H1 (cell line): ENCODE measurements around the gene IL24. TPM values are rescaled to one million over a fixed set of nuclear protein-coding genes. Genes with fewer than 3 reads are reported as not detected.

Source experiments
- CTCF ChIA-PET: fragments of 300-600 bp; sonication (Branson Sonifier 250); formaldehyde crosslinking; loops from one replicate; lab custom pipeline; 2021; ENCODE audit not compliant: partially characterized antibody; lab: Charles Lee
- POLR2A ChIA-PET: fragments of 300-600 bp; sonication (Branson Sonifier 250); formaldehyde crosslinking; loops from one replicate; lab custom pipeline; 2021; ENCODE audit warnings: inconsistent platforms; ENCODE audit not compliant: partially characterized antibody; lab: Charles Lee
- DNase-seq, 2 experiments: peaks; one replicate each; pipeline versions ENCODE4 v3.0.0 to v3.0.0-alpha.2; 2010 to 2022; ENCODE audit warnings: low spot score in 2 of 2, low read depth in 1 of 2, mixed read lengths in 1 of 2
- FAIRE-seq: peaks from 2 replicates; lab custom pipeline; 2011; peaks lifted over from hg19 to GRCh38; lab: Jason Lieb, UNC
- H2AFZ ChIP-seq: 2 replicates; pipeline ENCODE4 v1.8.1; 2012; ENCODE audit warnings: low read length, inconsistent platforms
- H2AK5ac ChIP-seq: 2 replicates; pipeline ENCODE4 v1.6.1; 2013; ENCODE audit warnings: low read depth, low read length
- H2BK120ac ChIP-seq: replicated peaks from 2 replicates; pipeline ENCODE3; 2013; ENCODE audit warnings: low read depth, low read length, inconsistent platforms
- H2BK12ac ChIP-seq: 2 replicates; pipeline ENCODE4 v1.6.1; 2013; ENCODE audit warnings: low read depth, low read length
- H2BK15ac ChIP-seq: 2 replicates; pipeline ENCODE4 v1.6.1; 2013; ENCODE audit warnings: low read length
- H2BK20ac ChIP-seq: 2 replicates; pipeline ENCODE4 v1.6.1; 2013; ENCODE audit warnings: low read length
- H2BK5ac ChIP-seq: 2 replicates; pipeline ENCODE4 v1.6.1; 2013; ENCODE audit warnings: low read depth, low read length
- H3K14ac ChIP-seq: 2 replicates; pipeline ENCODE4 v1.6.1; 2013; ENCODE audit warnings: inconsistent platforms; ENCODE audit not compliant: insufficient read length
- H3K18ac ChIP-seq: 2 replicates; pipeline ENCODE4 v1.6.1; 2013; ENCODE audit warnings: low read length; ENCODE audit errors: extremely low read depth
- H3K23ac ChIP-seq: 2 replicates; pipeline ENCODE4 v1.6.1; 2013; ENCODE audit warnings: inconsistent platforms; ENCODE audit not compliant: insufficient read length
- H3K23me2 ChIP-seq: 2 replicates; pipeline ENCODE4 v1.6.1; 2013; ENCODE audit warnings: low read depth, low read length
- H3K27ac ChIP-seq: 2 replicates; pipeline ENCODE4 v1.6.1; 2011; ENCODE audit warnings: low read depth, low read length, inconsistent platforms
- H3K27me3 ChIP-seq, 4 experiments: replicated peaks in 1 of 4; 1 replicate in 1 of 4; 2 replicates in 3 of 4; pipeline versions ENCODE4 v1.6.1 to v1.8.1; 2011 to 2013; ENCODE audit warnings: low read length in 3 of 4, mild to moderate bottlenecking in 3 of 4, inconsistent platforms in 2 of 4, mixed read lengths in 2 of 4, moderate library complexity in 1 of 4; ENCODE audit not compliant: control insufficient read depth in 3 of 4, insufficient read depth in 3 of 4; ENCODE audit errors: extremely low read depth in 1 of 4
- H3K36me3 ChIP-seq, 4 experiments: 2 replicates each; pipeline versions ENCODE4 v1.6.1 to v1.8.1; 2011 to 2013; ENCODE audit warnings: mild to moderate bottlenecking in 4 of 4, low read length in 3 of 4, moderate library complexity in 2 of 4, control low read depth in 1 of 4, inconsistent platforms in 1 of 4; ENCODE audit not compliant: insufficient read depth in 4 of 4, control insufficient read depth in 2 of 4
- H3K4ac ChIP-seq: replicated peaks from 2 replicates; pipeline ENCODE3; 2013; ENCODE audit warnings: low read length, low read depth, mixed read lengths, inconsistent platforms; ENCODE audit not compliant: insufficient read length
- H3K4me1 ChIP-seq, 4 experiments: replicated peaks in 1 of 4; 1 replicate in 1 of 4; 2 replicates in 3 of 4; pipeline versions ENCODE4 v1.6.1 to v1.8.1; 2011 to 2013; ENCODE audit warnings: low read length in 3 of 4, inconsistent platforms in 2 of 4, mixed read lengths in 1 of 4; ENCODE audit not compliant: insufficient read depth in 4 of 4, control insufficient read depth in 3 of 4
- H3K4me2 ChIP-seq, 2 experiments: 2 replicates each; pipeline versions ENCODE4 v1.6.1 to v1.8.1; 2011 to 2013; ENCODE audit warnings: low read depth in 2 of 2, low read length in 2 of 2, control low read depth in 1 of 2, inconsistent platforms in 1 of 2, mild to moderate bottlenecking in 1 of 2; ENCODE audit not compliant: insufficient read depth in 1 of 2
- H3K4me3 ChIP-seq, 4 experiments: fragments of 200-600, 300-600 bp in 1 of 4; sonication (generic), shearing (Covaris generic), sonication (Bioruptor Twin) in 1 of 4; 2 replicates each; pipeline versions ENCODE4 v1.5.1 to v1.8.1; 2011 to 2016; ENCODE audit warnings: low read length in 4 of 4, low read depth in 3 of 4, control low read depth in 2 of 4, inconsistent platforms in 2 of 4, mild to moderate bottlenecking in 2 of 4, mixed read lengths in 1 of 4, moderate library complexity in 1 of 4; ENCODE audit not compliant: insufficient read depth in 2 of 4; ENCODE audit errors: extremely low read depth in 1 of 4
- H3K56ac ChIP-seq: replicated peaks from 2 replicates; pipeline ENCODE3; 2013; ENCODE audit warnings: low read depth, mild to moderate bottlenecking, mixed read lengths, low read length, inconsistent platforms; ENCODE audit not compliant: insufficient read length
- H3K79me1 ChIP-seq: 2 replicates; pipeline ENCODE4 v1.6.1; 2013; ENCODE audit warnings: low read depth, low read length, control low read depth
- H3K79me2 ChIP-seq, 2 experiments: 2 replicates each; pipeline versions ENCODE4 v1.6.1 to v1.8.1; 2012 to 2013; ENCODE audit warnings: low read length in 2 of 2, mild to moderate bottlenecking in 2 of 2, inconsistent platforms in 1 of 2; ENCODE audit not compliant: insufficient read depth in 2 of 2, control insufficient read depth in 1 of 2
- H3K9ac ChIP-seq, 4 experiments: replicated peaks in 1 of 4; 1 replicate in 1 of 4; 2 replicates in 3 of 4; pipeline versions ENCODE4 v1.6.1 to v1.8.1; 2011 to 2013; ENCODE audit warnings: low read depth in 3 of 4, low read length in 3 of 4, control low read depth in 2 of 4, mild to moderate bottlenecking in 2 of 4, moderate library complexity in 2 of 4, inconsistent platforms in 1 of 4; ENCODE audit errors: extremely low read depth in 1 of 4
- H3K9me3 ChIP-seq, 2 experiments: 2 replicates each; pipeline versions ENCODE4 v1.6.1 to v1.8.1; 2012 to 2013; ENCODE audit warnings: mild to moderate bottlenecking in 2 of 2, moderate library complexity in 2 of 2, control low read depth in 1 of 2, inconsistent platforms in 1 of 2, low read depth in 1 of 2, low read length in 1 of 2, mixed read lengths in 1 of 2; ENCODE audit not compliant: insufficient read depth in 2 of 2
- H4K20me1 ChIP-seq, 2 experiments: replicated peaks in 1 of 2; 2 replicates each; pipeline versions ENCODE3 to v1.8.1; 2011 to 2013; ENCODE audit warnings: inconsistent platforms in 2 of 2, low read length in 2 of 2, mild to moderate bottlenecking in 1 of 2; ENCODE audit not compliant: insufficient read depth in 2 of 2, control insufficient read depth in 1 of 2
- H4K5ac ChIP-seq: 2 replicates; pipeline ENCODE4 v1.6.1; 2013; ENCODE audit warnings: low read length, low read depth, mixed read lengths, inconsistent platforms; ENCODE audit not compliant: insufficient read length
- H4K8ac ChIP-seq: 2 replicates; pipeline ENCODE4 v1.8.0; 2013; ENCODE audit warnings: mild to moderate bottlenecking, moderate library complexity, low read length, inconsistent platforms; ENCODE audit not compliant: insufficient read depth; ENCODE audit errors: extremely low read depth
- H4K91ac ChIP-seq: replicated peaks from 2 replicates; pipeline ENCODE3; 2013; ENCODE audit warnings: low read length, mixed read lengths, inconsistent platforms; ENCODE audit not compliant: insufficient read length
- CBX8 ChIP-seq: fragments of 300-800, 300-1000 bp; sonication (generic); IDR thresholded peaks from 2 replicates; pipeline ENCODE4 v1.7.1; 2016; ENCODE audit warnings: low read depth, low read length, borderline replicate concordance
- POLR2AphosphoS5 ChIP-seq: IDR thresholded peaks from 2 replicates; pipeline ENCODE4 v1.6.1; 2011; ENCODE audit warnings: low read depth, low read length
- RBBP5 ChIP-seq: IDR thresholded peaks from 2 replicates; pipeline ENCODE4 v1.7.1; 2012; ENCODE audit warnings: low read depth, mild to moderate bottlenecking, inconsistent platforms, low read length, moderate library complexity, borderline replicate concordance
- SIX5 ChIP-seq: IDR thresholded peaks from 2 replicates; pipeline ENCODE4 v1.6.1; 2011; ENCODE audit warnings: mild to moderate bottlenecking, low read depth, low read length
- WGBS, 2 experiments: shearing (Covaris generic) in 1 of 2; methylation state at CpG; one replicate each; pipeline versions ENCODE4 v1.1.6 to v1.1.7; 2013 to 2015; ENCODE audit warnings: low lambda C conversion rate in 2 of 2, mixed read lengths in 2 of 2, inconsistent platforms in 1 of 2, low coverage in 1 of 2, missing lambda C conversion rate in 1 of 2; ENCODE audit not compliant: insufficient replicate concordance in 2 of 2, insufficient coverage in 1 of 2, insufficient read length in 1 of 2; ENCODE audit errors: extremely low coverage in 1 of 2, missing lambda C conversion rate in 1 of 2; 5-methylcytosine and 5-hydroxymethylcytosine counted together
- polyA plus RNA-seq, 7 experiments: library from polyadenylated mRNA; depleted of rRNA in 3 of 7; stranded (reverse) in 5 of 7; unstranded in 2 of 7; fragments of >200 nt in 5 of 7; fragments of 200-250 nt in 2 of 7; gene quantifications; 1 replicate in 5 of 7; 2 replicates in 1 of 7; 4 replicates in 1 of 7; pipeline versions ENCODE4 v1.2.1 to v1.2.3, GENCODE V29; 2011 to 2013; ENCODE audit warnings: missing spikeins in 2 of 7, mixed read lengths in 2 of 7
- total RNA-seq: library from RNA; stranded (reverse); fragmentation: NEBNext Ultra II Directional; extraction: Animal tissue kit (Norgen Biotek cat#: 25700); gene quantifications from 2 replicates; pipeline ENCODE4 v1.2.1, GENCODE V29; 2021

Gene IL24
- total and polyA plus RNA-seq, 2 of the 8 experiments (the other 6 are each of a cell fraction or from before 2014, with no cell fraction given): not detected

- Histone ChIP-seq H3K4me1 (no peaks in the 10 kb centered on the region; a peak in 1 of 7 replicates), H3K27ac (no peak overlapping the region), H3K14ac (no peak overlapping the region), H4K91ac (no peak overlapping the region), H3K23ac (no peak overlapping the region), H3K56ac (no peak overlapping the region), H3K36me3 (no peaks in the 10 kb centered on the region), H4K8ac (no peak overlapping the region), H2AK5ac (no peak overlapping the region), H3K9me3 (no peaks in the 10 kb centered on the region), H3K4me2 (no peak overlapping the region), H2BK12ac (no peak overlapping the region), H3K23me2 (no peaks in the 10 kb centered on the region), H2BK5ac (no peak overlapping the region), H3K79me2 (no peaks in the 10 kb centered on the region), H3K4ac (no peak overlapping the region)
- WGBS, 2 experiments: 91% methylated on average over 7 of the region's 7 CpGs; no CpG with 5 or more reads in 1 of the 2 experiments
- DNase-seq: no peak
- no peak for FAIRE-seq
- TF ChIP-seq POLR2AphosphoS5 (no peak), RBBP5 (no peak), SIX5 (no peak), CBX8 (no peak)
- TF ChIP-seq, all 59 proteins: peak for 0
- no peak overlapping the region for H2AFZ ChIP-seq
- no peaks in the 10 kb centered on the region for H3K79me1 ChIP-seq
- no peak overlapping the region for H3K18ac ChIP-seq
- no peak overlapping the region for H2BK120ac ChIP-seq
- CTCF ChIA-PET: interaction anchor here (0.5 to 7.2 kb wide), 10 partner anchors 7 to 432 kb away, joined by 3 to 52 read pairs (median 4); partner anchors contain the start of gene IL20
- H4K20me1 ChIP-seq: no peaks in the 10 kb centered on the region
- no peaks in the 10 kb centered on the region for H3K27me3 ChIP-seq
- H2BK15ac ChIP-seq: no peak overlapping the region
- H2BK20ac ChIP-seq: no peak overlapping the region
- H3K9ac ChIP-seq: no peak overlapping the region
- H3K4me3 ChIP-seq: no peak overlapping the region
- no peak overlapping the region for H4K5ac ChIP-seq
- POLR2A ChIA-PET: interaction anchor here (1.6 kb wide), 1 partner anchor 14 kb away, joined by 4 read pairs; no protein-coding TSS in a partner anchor
Observed at GRCh38 chr1:206900149-206900548, 2.9 kb downstream of the IL24 start.
